Thyroid gland (tissue), 4 donors: ENCODE measurements around the gene CYBA. TPM values are rescaled to one million over a fixed set of nuclear protein-coding genes. Genes with fewer than 3 reads are reported as not detected.

ENCODE experiments used
- DNase-seq, 2 donors: peaks; one replicate each; pipeline ENCODE4 v3.0.0-alpha.2; 2019
- H3K27ac ChIP-seq, 3 donors: fragments of 200-600 bp; sonication (generic); 1 replicate in 2 of 3; 2 replicates in 1 of 3; pipeline ENCODE4 v1.5.1; 2016 to 2019; ENCODE audit warnings: mild to moderate bottlenecking in 1 of 3, moderate library complexity in 1 of 3
- H3K27me3 ChIP-seq: fragments of 200-600 bp; sonication (generic); one replicate; pipeline ENCODE4 v1.5.1; 2019
- H3K36me3 ChIP-seq, 2 donors: fragments of 200-600 bp; sonication (generic); one replicate each; pipeline ENCODE4 v1.5.1; 2016 to 2019
- H3K4me1 ChIP-seq, 2 donors: fragments of 200-600 bp; sonication (generic); one replicate each; pipeline ENCODE4 v1.5.1; 2017 to 2019
- H3K4me3 ChIP-seq, 3 donors: fragments of 200-600 bp; sonication (generic); replicated peaks in 1 of 3; 1 replicate in 2 of 3; 2 replicates in 1 of 3; pipeline ENCODE4 v1.5.1; 2016; ENCODE audit warnings: mild to moderate bottlenecking in 1 of 3
- H3K9me3 ChIP-seq: fragments of 200-600 bp; sonication (generic); one replicate; pipeline ENCODE4 v1.5.1; 2017
- CTCF ChIP-seq, 6 experiments: fragments of 200-600 bp in 3 of 6; fragments of 450-650 bp in 3 of 6; sonication (generic) in 3 of 6; IDR thresholded peaks; one replicate each; pipeline ENCODE4 v1.5.1; 2016 to 2019; ENCODE audit warnings: antibody characterized with exemption in 6 of 6, mild to moderate bottlenecking in 2 of 6, inconsistent platforms in 1 of 6, moderate library complexity in 1 of 6
- POLR2A ChIP-seq, 2 donors: fragments of 450-650 bp; IDR thresholded peaks; one replicate each; pipeline ENCODE4 v1.6.1; 2017; ENCODE audit warnings: antibody characterized with exemption in 2 of 2, mild to moderate bottlenecking in 2 of 2, moderate library complexity in 1 of 2
- WGBS, 2 donors: methylation state at CpG; one replicate each; pipeline ENCODE4 v1.1.5; 2017; 5-methylcytosine and 5-hydroxymethylcytosine counted together
- intact Hi-C: fragments of 100-400 bp; cut with DNase I; formaldehyde crosslinking; loops from one replicate; pipeline ENCODE4 v1.15.1; 2023
- total RNA-seq, 4 donors: library from RNA; depleted of rRNA; stranded (reverse); fragments of >200 nt; gene quantifications; one replicate each; pipeline ENCODE4 v1.2.3, GENCODE V29; 2016

Gene CYBA
- total RNA-seq, 4 donors from 2014 or later, result 199 to 475 (median 339) TPM

DNA sequence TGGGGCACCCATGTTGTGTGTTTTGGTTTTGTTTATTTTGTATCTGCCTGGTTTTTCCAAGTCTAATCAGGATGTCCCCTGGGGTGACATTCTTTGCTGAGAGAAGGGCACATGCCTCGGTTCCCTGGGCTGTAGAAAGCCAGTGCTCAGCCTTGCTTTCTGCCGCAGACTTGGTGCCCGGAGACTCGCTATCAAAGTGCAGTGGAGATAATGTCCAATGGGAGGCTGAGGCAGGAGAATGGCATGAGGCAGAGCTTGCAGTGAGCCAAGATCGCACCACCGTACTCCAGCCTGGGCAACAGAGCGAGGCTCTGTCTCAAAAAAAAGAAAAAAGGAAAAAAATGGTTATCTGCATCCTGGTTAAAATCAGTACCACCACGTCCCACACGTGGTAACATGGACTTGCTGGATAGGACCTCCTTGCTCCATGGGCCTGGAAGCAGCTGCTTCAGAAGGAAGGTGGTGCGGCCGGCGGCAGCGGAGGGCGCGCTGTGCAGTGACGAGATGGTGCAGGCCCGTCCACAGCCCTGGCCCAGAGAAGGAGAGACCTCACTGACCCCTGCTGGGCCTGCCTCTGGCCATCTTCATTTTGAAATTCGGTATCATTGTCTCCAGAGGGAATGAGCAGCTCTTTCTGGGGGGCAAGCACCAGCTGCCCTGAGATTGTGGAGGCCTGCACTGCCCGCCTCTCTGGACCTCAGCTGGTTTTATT lies 31.7 kb downstream of the CYBA start:
- Histone ChIP-seq H3K27me3 (no peaks in the 10 kb centered on the region), H3K36me3 (peaks cover 21 to 22% of the 10 kb centered on the region in 2 donors), H3K9me3 (no peaks in the 10 kb centered on the region), H3K4me3 (no peak overlapping the region), H3K27ac (no peak overlapping the region), H3K4me1 (peaks cover 0 to 12% of the 10 kb centered on the region in 2 donors)
- DNase-seq, result no peak
- TF ChIP-seq POLR2A (IDR thresholded peaks at IDR 0.05) (no peak), CTCF (IDR thresholded peaks at IDR 0.05) (no peak)
- intact Hi-C loops, result no loop called here
- WGBS, 2 donors, result 92 to 93% methylated on average over 19 of the region's 19 CpGs

DNA sequence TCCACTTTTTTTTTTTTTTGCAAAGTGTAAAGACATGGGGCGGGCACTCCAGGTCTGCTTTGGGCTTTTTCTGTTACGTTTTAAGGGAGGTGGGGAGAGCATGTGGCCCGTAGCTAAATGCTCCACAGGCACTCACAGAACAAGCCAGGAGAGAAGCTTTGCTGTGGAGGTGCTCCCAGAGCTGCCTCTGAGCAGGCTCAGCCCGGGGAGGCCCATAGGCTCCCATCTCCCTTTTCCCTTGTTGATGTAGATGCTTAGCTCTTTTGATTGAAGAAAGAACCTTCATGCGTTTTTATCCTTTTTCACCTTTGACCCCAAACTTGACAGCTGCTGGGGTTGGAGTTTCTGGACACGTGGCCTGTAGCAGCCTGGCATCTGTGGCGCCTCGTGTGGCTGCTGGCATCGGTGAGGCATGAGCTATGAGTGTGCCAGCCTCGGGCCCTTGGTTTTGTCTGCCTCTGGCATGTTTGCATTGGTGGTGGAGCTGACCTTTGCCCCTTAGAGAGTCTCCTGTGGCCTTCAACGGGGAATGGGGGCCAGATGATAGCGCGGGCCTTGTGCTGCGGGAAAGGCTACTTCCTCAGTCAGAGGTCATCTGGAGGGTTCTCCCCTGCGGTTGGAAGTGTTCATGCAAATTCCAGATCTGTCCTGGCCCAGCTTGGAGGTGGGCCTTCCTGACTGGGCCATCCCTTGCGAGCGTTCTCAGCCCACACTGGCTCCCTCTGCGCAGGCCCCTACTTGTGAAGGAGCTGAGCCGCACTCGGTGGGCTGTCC lies 32.5 kb downstream of the CYBA start:
- Histone ChIP-seq H3K27me3 (no peaks in the 10 kb centered on the region), H3K9me3 (no peaks in the 10 kb centered on the region), H3K36me3 (peaks cover 13 to 15% of the 10 kb centered on the region in 2 donors), H3K4me3 (no peak overlapping the region), H3K4me1 (peaks cover 0 to 12% of the 10 kb centered on the region in 2 donors), H3K27ac (no peak overlapping the region)
- TF ChIP-seq CTCF (IDR thresholded peaks at IDR 0.05), result no peak
- TF ChIP-seq POLR2A (IDR thresholded peaks at IDR 0.05), result no peak
- DNase-seq, result no peak
- 84 to 86% methylated on average over 20 of the region's 20 CpGs for WGBS, 2 donors
- intact Hi-C loops, result no loop called here

DNA sequence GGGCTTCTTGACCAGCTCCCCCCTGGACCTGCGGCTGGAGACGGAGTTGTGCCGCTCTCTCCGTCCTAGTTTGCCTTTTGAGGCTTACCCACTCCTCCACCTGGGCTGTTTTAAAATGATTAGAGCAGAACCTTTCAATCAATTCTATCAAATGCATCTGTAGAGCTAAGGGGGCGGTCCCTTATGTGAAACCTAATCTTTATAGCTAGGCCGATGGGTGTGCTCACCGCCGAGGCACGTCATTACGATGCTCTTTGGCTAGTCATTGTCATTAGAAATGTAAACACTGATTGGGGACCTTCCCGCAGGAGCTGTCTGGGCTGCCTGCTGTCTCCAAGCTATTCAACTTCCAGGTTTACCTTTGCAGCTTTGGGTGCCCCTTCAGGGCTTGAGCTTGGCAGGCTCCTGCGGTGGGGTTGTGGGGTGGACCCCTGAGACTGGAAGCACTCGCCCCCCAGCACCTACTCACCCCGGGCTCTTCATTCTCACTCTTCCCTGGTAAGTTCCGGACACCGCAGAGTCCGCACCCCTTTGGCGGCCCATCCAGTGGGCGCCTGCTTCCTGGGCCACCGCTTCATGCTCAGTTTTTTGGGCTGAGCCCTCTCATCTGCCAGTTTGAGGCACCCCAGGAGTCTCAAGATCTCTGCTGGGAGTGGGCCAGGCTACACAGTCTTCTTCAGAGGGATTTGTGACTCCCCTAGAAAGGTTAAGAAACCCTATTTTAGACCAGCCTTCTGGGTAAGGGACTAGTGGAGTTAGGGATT lies 33.4 kb downstream of the CYBA start:
- Histone ChIP-seq H3K4me3 (no peak overlapping the region), H3K9me3 (no peaks in the 10 kb centered on the region), H3K36me3 (peaks cover 4 to 6% of the 10 kb centered on the region in 2 donors), H3K27me3 (no peaks in the 10 kb centered on the region), H3K4me1 (peaks cover 0 to 12% of the 10 kb centered on the region in 2 donors), H3K27ac (no peak overlapping the region)
- intact Hi-C loops, result no loop called here
- no peak for DNase-seq
- TF ChIP-seq CTCF (IDR thresholded peaks at IDR 0.05) (no peak), POLR2A (IDR thresholded peaks at IDR 0.05) (no peak)
- 94 to 95% methylated on average over 20 of the region's 20 CpGs for WGBS, 2 donors

DNA sequence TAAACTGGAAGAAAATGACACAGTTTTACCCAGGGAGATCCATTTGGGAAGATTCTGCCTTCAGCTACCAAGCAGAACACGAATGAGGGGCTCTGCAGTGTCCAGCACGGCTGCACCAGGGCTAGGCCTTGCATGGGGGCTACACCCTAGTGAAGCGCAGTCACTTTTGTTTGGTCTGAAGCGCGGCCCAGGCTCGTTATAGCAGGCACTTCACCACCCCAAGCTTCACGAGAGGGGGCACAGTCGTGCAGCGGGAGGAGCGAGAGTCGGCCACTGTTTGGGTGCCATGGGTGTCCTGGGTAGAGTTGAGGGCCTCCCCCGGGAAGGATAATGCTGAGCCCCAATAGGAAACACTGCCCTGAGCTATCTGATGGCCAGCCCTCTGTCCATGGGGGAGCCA lies 34.1 kb downstream of the CYBA start:
- H3K9me3 ChIP-seq, result no peaks in the 10 kb centered on the region
- 83 to 90% methylated on average over 8 to 12 of the region's 12 CpGs for WGBS, 2 donors
- peaks cover 0 to 12% of the 10 kb centered on the region in 2 donors for H3K4me1 ChIP-seq
- no peak overlapping the region for H3K27ac ChIP-seq
- TF ChIP-seq CTCF (IDR thresholded peaks at IDR 0.05) (no peak), POLR2A (IDR thresholded peaks at IDR 0.05) (no peak)
- peaks cover 0 to 6% of the 10 kb centered on the region in 2 donors for H3K36me3 ChIP-seq
- intact Hi-C loops, result no loop called here
- H3K27me3 ChIP-seq, result no peaks in the 10 kb centered on the region
- no peak for DNase-seq
- H3K4me3 ChIP-seq, result no peak overlapping the region
